C1 segment of cervical spinal cord (tissue), 14 donors: ENCODE measurements around the gene USP49.
A peak's percentile ranks its signal among the peaks of the same experiment; 100 is the strongest.
"Not testable (repeated sequence)": the region's sequence is repeated elsewhere in the genome, so short reads cannot be mapped to it uniquely, and the experiment has no call there.

ENCODE experiments used
- DNase-seq, 14 donors: peaks; one replicate each; lab custom pipeline; 2025; lab: John Stamatoyannopoulos, UW

Gene USP49

GRCh38 chr6:41895300-41896233 lies at the start of gene USP49:
Gene USP49 (minus strand): TSS chr6:41895375. CDS start chr6:41806983, 88,392 bp downstream.
- peak; percentile 31 to 92 (median 80) for DNase-seq

- no peak for DNase-seq
These were observed 48.3 kb upstream of the USP49 start for GRCh38 chr6:41943456-41943855.

GRCh38 chr6:41942882-41943281 lies 47.7 kb upstream of the USP49 start:
- DNase-seq, result not testable (repeated sequence)

DNA sequence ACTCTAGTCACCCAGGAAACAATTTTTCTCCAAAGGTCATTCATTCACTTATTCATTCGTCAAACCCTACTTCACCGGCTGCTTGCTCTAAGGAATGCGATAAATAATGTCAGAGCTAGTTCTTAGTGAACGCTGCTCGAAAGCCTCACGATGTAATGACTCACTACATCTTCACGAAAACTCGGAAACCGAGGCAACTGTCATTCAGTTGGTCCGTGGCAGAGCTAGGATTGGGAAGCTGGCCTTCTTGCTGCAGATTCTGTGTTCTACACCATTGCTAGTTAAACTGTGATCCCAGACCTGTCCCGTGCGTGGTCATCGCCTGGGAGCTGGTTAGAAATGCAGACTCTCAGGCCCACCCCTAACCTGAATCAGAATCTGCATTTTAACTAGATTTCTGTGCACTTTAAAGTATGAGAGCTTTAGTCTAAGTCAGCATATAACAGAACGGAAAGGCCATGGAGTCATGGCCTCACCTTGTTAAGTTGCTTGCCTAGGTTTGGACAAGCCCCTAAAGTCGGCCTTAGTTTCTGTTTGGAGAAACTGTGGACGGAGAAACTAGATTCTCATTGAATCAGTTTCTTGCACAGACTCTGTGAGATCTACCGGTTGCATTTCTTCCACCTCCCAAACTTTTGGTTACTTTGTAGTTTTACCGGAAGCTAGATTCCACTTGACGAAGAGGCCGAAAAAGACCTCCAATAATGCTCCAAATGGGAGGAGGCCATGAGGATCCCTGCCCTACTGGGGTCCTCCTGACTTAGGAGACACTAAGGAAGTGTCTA lies 47.1 kb upstream of the USP49 start:
- DNase-seq, result no peak

GRCh38 chr6:41941280-41942066 lies 46.3 kb upstream of the USP49 start, which contains the start of gene CCND3:
Gene CCND3 (minus strand): TSS chr6:41941808. CDS start chr6:41941649, 159 bp downstream.
- peak in 13 of 14 donors; percentile 42 to 90 (median 76) for DNase-seq

- DNase-seq, result peak in 10 of 14 donors; percentile 29 to 66 (median 54)
These were observed 45.6 kb upstream of the USP49 start for GRCh38 chr6:41940759-41941279.

DNA sequence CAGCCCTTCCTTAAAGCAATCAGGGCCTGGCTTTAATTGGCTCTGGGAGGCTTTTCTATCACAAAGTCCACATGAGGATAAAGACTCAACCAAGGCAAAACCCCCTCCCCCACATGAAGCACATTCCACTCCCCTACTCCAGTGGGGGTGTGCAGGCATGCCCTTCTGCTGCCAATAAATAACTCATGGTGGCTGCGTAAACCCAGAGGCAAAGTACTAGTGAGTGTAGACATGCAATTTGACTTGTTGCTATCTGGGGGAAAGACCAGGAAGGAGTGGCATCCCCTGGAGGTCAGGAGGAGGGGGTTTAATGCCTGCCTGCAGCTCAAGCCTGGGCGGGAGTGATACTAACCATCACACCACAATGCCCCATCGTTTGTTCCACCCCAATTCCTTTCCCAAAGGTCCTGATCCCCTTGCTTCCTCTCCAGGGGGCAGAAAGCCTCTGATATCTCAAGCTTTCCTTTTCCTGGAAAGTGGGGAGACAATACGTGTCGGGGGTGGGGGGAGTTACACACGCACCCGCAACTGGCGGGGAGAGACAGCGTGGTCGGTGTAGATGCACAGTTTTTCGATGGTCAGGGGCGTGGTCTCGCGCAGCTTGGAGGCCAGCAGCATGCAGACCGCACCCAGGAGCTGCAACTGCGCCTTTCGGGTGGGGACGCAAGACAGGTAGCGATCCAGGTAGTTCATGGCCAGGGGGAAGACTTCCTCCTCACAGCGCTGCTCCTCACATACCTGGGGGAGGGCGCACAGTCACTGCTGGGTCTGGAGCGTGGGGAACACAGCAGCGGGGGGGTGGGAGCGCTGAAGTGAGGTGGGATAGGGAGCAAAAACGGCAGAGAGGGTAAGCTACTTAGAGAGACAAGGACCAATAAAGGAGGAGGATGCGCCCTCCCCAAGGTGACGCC lies 44.9 kb upstream of the USP49 start:
- DNase-seq, result peak in 1 of 14 donors; percentile 4

DNA sequence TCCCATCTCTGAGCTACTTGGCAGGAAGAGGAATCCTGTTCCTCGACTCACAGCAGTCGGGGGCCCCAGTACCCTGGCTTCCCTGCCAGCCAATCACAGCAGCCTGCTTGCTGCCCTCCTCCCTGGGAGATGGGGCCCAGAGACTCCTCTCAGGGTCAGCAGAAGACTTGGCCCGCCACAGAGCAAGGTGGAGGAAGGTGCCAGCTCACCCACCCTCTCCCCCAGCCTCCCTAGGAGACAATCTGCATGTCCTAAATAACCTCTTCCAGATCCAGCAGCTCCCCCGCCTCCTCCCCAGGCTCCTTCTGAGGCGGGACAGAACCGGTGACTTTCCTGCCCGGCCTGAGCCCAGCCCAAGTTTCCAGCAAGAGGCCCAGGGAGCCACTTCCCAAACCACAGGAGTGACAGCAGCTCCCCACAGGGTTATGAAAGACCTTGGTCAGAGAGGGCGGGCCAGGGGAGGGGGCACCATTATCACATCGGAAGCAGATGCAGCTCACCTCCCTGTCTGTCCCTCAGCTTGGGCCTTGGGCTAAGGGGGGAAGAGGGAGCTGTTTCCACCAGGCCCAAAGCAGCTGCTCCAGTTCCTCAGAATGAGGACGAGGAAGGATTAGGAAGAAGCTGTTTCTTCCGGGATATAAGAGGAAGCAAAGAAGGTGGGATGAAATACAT lies 44.1 kb upstream of the USP49 start:
- DNase-seq, result peak in 9 of 14 donors; percentile 11 to 64 (median 30)

DNA sequence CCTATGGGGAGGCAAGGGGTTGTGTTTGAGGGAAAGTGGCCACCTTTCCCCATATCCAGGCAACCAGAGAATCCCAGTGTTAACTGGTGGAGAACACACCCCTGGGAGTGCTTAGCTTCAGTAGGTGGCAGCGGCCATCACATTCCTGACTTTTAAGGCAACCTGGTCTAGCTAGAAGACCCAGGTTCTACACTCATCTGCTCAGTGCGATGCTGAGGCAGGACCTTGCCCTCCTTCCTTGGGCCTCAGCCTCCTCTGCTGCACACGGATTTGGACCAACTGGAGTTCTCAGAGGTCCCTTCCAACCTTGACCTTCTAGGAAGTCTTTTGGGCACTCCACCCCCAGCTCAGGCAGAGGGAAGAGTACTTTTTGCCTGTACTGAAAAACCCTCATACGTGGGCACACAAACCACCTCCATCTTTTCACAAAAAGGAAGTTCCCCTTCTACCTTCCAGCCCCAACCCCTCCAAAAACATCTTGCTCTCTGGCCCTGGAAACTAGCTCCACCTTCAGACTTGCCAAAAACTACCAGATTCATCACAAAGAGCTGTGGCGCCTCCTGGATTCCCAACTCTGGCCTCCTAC lies 43.5 kb upstream of the USP49 start:
- no peak for DNase-seq

- DNase-seq, result no peak
These were observed 42.8 kb upstream of the USP49 start for GRCh38 chr6:41937861-41938574.

DNA sequence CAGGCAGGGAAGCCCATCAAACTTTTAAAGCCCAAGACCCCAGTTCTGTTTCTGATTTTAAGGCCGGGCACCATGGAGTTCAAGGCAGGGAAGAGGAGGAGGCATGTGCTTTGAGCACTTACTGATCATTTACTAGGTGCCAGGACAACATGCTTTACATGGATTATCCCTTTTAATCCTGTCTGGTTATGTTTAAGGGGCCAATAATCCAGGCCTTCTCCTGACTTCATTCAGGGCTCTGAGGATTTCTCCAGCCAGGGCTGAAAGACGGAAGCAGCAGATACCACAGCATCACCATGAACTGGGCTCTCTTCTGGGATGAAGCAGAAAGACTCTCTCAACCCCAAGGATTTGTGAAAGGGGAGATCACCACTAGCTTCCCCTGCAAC lies 42.3 kb upstream of the USP49 start:
- DNase-seq, result no peak

- peak in 12 of 14 donors; percentile 22 to 79 (median 64) for DNase-seq
These were observed 41.1 kb upstream of the USP49 start for GRCh38 chr6:41936073-41936837.

DNA sequence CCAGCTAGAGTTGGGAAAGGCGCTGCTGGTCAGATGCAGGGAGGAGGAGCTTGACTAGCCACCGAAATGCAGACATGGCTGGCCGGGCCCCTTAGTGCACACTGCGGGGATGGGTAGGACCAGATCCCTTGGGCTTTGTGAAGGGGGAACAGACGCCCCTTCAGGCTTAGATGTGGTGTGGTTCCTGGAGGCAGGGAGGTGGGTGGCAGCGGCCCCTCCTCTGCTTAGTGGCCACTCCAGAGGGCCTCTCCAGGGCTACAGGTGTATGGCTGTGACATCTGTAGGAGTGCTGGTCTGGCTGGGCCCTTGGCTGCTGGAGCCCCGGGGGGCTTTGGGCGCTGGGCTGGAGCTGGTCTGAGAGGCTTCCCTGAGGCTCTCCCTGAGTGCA lies 40.5 kb upstream of the USP49 start:
- DNase-seq, result no peak

DNA sequence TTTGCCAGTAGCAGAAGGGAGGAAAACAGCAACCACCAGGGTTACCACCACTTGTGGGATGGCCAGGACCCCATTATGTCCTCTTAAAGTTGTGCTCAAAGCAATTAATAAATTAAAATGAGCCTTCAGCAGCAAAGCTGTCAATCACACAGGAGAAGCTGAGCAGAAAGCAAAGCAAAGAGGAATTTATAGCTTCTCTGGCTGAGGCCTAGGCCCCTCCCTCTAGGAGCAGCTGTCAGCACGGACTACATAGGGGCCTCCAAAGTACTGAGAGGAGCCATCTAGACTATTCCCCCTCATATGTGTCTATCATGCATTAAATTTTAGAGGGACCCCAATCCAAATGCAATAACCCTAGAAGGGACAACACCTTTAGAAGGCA lies 40.0 kb upstream of the USP49 start:
- no peak for DNase-seq

- DNase-seq, result no peak
These were observed 39.4 kb upstream of the USP49 start for GRCh38 chr6:41934278-41935192.

DNA sequence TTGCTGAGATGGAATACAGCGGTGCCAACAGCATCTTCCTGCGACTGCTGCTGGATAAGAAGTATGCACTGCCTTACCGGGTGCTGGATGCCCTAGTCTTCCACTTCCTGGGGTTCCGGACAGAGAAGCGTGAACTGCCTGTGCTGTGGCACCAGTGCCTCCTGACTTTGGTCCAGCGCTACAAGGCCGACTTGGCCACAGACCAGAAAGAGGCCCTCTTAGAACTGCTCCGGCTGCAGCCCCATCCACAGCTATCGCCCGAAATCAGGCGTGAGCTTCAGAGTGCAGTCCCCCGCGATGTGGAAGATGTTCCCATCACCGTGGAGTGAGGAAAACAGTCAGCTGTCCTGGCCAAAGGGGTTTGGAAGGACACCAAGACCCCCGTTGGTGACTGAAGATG lies 37.2 kb upstream of the USP49 start:
- DNase-seq, result no peak

DNA sequence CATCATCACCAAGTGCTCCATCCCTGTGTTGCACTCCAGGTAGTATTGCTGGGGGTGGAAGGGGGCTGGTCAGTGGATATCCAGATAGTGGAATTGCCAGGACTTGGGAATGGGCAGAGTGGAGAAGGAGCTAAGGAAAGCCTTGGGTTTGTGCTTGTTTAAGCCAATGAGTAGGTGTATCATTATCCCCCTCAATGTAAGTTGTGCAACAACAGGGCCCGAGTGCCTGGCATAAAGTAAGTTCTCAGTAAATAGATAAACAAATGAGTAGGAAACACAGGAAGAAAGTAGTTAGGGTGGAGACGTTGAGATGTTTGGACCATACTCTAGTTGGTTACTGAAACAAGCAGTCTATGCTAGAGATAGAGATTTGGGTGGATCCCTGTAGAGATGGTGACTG lies 36.6 kb upstream of the USP49 start:
- DNase-seq, result no peak
